A549 (cell line): Measurements from ENCODE around the gene PELI3.

Experiments used
- BHLHE40 ChIP-seq: IDR thresholded peaks from 2 replicates; pipeline ENCODE4 v1.6.1; 2012; ENCODE audit warnings: low read depth, low read length, inconsistent platforms
- EP300 ChIP-seq, 2 experiments: fragments of >200 bp; sonication (Bioruptor Twin); formaldehyde crosslinking; IDR thresholded peaks; 2 replicates in 1 of 2; 3 replicates in 1 of 2; pipeline ENCODE4 v1.6.1; 2016 to 2017
- FOXS1 ChIP-seq: fragments of 250-450 bp; sonication (Bioruptor Pico); IDR thresholded peaks from 2 replicates; pipeline ENCODE4 v1.5.0; 2020; ENCODE audit warnings: mild to moderate bottlenecking, moderate library complexity
- HDAC2 ChIP-seq: fragments of 200-600 bp; sonication (generic); IDR thresholded peaks from 2 replicates; pipeline ENCODE4 v1.6.1; 2016
- POLR2A ChIP-seq: IDR thresholded peaks from 2 replicates; pipeline ENCODE4 v1.6.1; 2012; ENCODE audit warnings: mild to moderate bottlenecking, low read length
- POLR2AphosphoS2 ChIP-seq: conservative IDR thresholded peaks from 2 replicates; pipeline ENCODE4 v1.6.1; 2012; ENCODE audit warnings: low read length, improper control_type of control experiment, inconsistent platforms
- RCOR1 ChIP-seq: fragments of 150-350 bp; IDR thresholded peaks from 2 replicates; pipeline ENCODE4 v1.6.1; 2014; ENCODE audit warnings: antibody characterized with exemption, low read length, low read depth
- SMC3 ChIP-seq: fragments of >200 bp; sonication (Bioruptor Twin); formaldehyde crosslinking; IDR thresholded peaks from 3 replicates; pipeline ENCODE4 v1.6.1; 2018; ENCODE audit warnings: inconsistent platforms
- TF ChIP-seq, protein P1 (sequence below): fragments of >200 bp; sonication (Bioruptor Twin); formaldehyde crosslinking; IDR thresholded peaks from 3 replicates; pipeline ENCODE4 v1.5.1; 2016
- TF ChIP-seq, protein P2 (sequence below): IDR thresholded peaks from 2 replicates; pipeline ENCODE4 v1.6.1; 2012

DNA sequence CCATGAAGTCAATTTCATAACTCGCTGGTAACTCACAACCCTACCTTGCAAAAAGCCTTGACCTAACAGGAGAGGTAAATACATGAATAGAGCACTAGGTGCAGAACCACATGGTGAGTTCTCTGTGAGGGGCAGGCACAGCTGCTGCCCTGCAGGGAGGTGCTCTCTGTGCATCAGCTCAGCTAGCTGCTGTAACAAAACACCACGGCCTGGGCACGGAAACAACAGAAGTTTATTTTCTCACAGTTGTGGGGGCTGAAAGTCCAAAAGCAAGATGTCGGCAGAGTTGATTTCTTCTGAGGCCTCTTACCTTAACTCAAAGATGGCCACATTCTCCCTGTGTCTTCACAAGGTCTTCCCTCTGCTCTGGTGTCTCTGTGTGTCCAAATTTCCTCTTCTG, 15.0 kb upstream of the PELI3 start:
- TF ChIP-seq POLR2A (no peak), EP300 (IDR thresholded peaks at IDR 0.05) (no peak), RCOR1 (no peak), SMC3 (no peak), HDAC2 (no peak), POLR2AphosphoS2 (no peak), BHLHE40 (no peak), FOXS1 (CRISPR knock-in tag) (no peak)
- TF ChIP-seq, protein P1, sequence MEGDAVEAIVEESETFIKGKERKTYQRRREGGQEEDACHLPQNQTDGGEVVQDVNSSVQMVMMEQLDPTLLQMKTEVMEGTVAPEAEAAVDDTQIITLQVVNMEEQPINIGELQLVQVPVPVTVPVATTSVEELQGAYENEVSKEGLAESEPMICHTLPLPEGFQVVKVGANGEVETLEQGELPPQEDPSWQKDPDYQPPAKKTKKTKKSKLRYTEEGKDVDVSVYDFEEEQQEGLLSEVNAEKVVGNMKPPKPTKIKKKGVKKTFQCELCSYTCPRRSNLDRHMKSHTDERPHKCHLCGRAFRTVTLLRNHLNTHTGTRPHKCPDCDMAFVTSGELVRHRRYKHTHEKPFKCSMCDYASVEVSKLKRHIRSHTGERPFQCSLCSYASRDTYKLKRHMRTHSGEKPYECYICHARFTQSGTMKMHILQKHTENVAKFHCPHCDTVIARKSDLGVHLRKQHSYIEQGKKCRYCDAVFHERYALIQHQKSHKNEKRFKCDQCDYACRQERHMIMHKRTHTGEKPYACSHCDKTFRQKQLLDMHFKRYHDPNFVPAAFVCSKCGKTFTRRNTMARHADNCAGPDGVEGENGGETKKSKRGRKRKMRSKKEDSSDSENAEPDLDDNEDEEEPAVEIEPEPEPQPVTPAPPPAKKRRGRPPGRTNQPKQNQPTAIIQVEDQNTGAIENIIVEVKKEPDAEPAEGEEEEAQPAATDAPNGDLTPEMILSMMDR, result no peak
- TF ChIP-seq, protein P2, sequence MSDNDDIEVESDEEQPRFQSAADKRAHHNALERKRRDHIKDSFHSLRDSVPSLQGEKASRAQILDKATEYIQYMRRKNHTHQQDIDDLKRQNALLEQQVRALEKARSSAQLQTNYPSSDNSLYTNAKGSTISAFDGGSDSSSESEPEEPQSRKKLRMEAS, result no peak
